BE2C (cell line): Measurements from ENCODE around the gene BATF.

Experiments
- DNase-seq: peaks from one replicate; pipeline ENCODE4 v3.0.0-alpha.2; 2020
- H3K27me3 ChIP-seq: fragments of 250-450 bp; sonication (Bioruptor Pico); 2 replicates; pipeline ENCODE4 v1.5.1; 2020; ENCODE audit warnings: mild to moderate bottlenecking
- H3K36me3 ChIP-seq: fragments of 250-450 bp; sonication (Bioruptor Pico); 2 replicates; pipeline ENCODE4 v1.5.1; 2020; ENCODE audit warnings: mild to moderate bottlenecking
- H3K4me1 ChIP-seq: fragments of 250-450 bp; sonication (Bioruptor Pico); 2 replicates; pipeline ENCODE4 v1.5.1; 2020
- H3K4me3 ChIP-seq: 2 replicates; pipeline ENCODE4 v1.5.1; 2011; ENCODE audit warnings: low read depth, low read length
- H3K9me3 ChIP-seq: fragments of 250-450 bp; sonication (Bioruptor Pico); 2 replicates; pipeline ENCODE4 v1.5.1; 2020
- CTCF ChIP-seq: IDR thresholded peaks from 2 replicates; pipeline ENCODE4 v1.5.1; 2012; ENCODE audit warnings: mild to moderate bottlenecking, low read depth, low read length

Gene BATF

GRCh38 chr14:75558440-75558839 lies 36.2 kb downstream of the BATF start:
- Histone ChIP-seq H3K9me3 (peaks cover 3% of the 10 kb centered on the region; the same call in 1 of the 2 replicates), H3K4me3 (no peak overlapping the region), H3K36me3 (no peaks in the 10 kb centered on the region), H3K27me3 (no peaks in the 10 kb centered on the region; the same call in 1 of the 2 replicates), H3K4me1 (peaks cover 3% of the 10 kb centered on the region; the same call in 1 of the 2 replicates)
- no peak for DNase-seq
- TF ChIP-seq CTCF = no peak

GRCh38 chr14:75559045-75559444 lies 36.8 kb downstream of the BATF start:
- Histone ChIP-seq H3K9me3 (peaks cover 3% of the 10 kb centered on the region; the same call in 1 of the 2 replicates), H3K4me3 (no peak overlapping the region)
- no peak for DNase-seq

GRCh38 chr14:75559451-75560222 lies 37.4 kb downstream of the BATF start:
- no peak for TF ChIP-seq CTCF
- Histone ChIP-seq H3K4me3 (no peak overlapping the region), H3K36me3 (no peaks in the 10 kb centered on the region), H3K9me3 (peaks cover 3% of the 10 kb centered on the region; the same call in 1 of the 2 replicates), H3K27me3 (peaks cover 6% of the 10 kb centered on the region), H3K4me1 (peaks cover 3% of the 10 kb centered on the region; the same call in 1 of the 2 replicates)
- DNase-seq = peak; percentile 40

More at GRCh38 chr14:75559045-75559444, 36.8 kb downstream of the BATF start:
- Histone ChIP-seq H3K27me3 (peaks cover 5% of the 10 kb centered on the region), H3K36me3 (no peaks in the 10 kb centered on the region), H3K4me1 (peaks cover 3% of the 10 kb centered on the region; the same call in 1 of the 2 replicates)
- no peak for TF ChIP-seq CTCF

DNA sequence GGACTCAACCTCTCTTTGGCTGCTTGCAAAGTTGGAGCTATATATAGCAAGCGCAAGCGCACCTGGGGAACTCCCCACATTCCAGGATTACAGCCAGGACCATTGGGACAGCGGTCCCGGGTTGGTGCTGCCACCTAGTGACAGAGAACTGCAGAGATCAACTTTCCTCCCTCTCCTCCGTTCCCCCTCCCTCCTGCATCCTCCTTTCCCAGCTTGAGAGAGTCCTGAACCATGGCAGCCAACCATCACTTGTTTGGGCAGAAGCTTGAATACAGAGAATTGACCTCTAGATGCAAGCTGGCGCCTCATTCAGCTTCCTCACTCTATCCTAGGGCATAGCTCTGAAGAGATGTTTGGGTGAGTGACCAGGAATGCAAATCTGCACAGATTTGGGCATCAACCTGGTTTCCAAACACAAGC lies 38.8 kb downstream of the BATF start:
- H3K9me3 ChIP-seq = peaks cover 3% of the 10 kb centered on the region; the same call in 1 of the 2 replicates
- peak; percentile 94 for TF ChIP-seq CTCF
- H3K4me3 ChIP-seq = no peak overlapping the region
- DNase-seq = peak; percentile 76
- H3K27me3 ChIP-seq = peaks cover 6% of the 10 kb centered on the region
- H3K36me3 ChIP-seq = no peaks in the 10 kb centered on the region
- H3K4me1 ChIP-seq = peaks cover 3% of the 10 kb centered on the region; the same call in 1 of the 2 replicates

DNA sequence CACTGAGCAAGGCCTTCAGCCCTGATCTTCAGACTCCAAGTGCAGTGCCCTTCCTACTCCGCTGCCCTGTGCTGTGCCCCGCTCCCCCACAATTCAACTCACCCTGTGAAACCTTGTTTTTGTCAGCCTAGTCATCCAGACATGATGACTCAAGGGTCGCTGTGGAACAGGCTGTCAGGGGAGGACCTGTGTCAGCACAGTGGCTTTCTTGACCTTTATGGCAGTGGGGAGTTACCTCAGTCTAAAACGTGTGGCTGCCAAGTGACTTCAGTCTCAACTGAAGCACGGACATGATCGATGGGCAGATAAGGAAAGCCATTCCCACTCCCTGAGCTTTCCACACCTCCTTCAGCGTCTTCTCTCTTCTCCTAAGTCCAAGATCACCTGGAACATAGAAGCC lies 39.8 kb downstream of the BATF start:
- no peaks in the 10 kb centered on the region for H3K36me3 ChIP-seq
- peaks cover 3% of the 10 kb centered on the region; the same call in 1 of the 2 replicates for H3K4me1 ChIP-seq
- H3K4me3 ChIP-seq = no peak overlapping the region
- H3K27me3 ChIP-seq = peaks cover 6% of the 10 kb centered on the region
- no peak for DNase-seq
- H3K9me3 ChIP-seq = peaks cover 3% of the 10 kb centered on the region; the same call in 1 of the 2 replicates
- TF ChIP-seq CTCF = no peak

DNA sequence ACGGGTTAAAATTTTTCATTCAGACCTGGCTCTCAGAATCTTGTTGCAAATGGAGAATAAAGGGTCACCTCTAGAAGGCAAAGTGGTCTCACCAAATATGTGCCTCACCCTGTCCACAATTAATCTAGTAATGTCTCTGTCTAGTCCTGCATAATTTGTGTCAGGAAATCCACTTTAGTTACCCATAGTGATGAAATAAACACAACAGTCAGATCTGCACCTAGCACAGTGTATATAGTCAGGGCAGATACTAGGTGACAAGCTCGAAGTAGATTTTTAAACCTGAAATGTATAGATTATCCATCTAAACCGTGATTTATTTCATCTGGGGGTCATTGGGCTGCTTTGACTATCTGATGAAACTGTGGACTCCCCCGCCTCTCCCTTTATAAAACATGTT lies 40.2 kb downstream of the BATF start:
- H3K36me3 ChIP-seq = no peaks in the 10 kb centered on the region
- no peak for TF ChIP-seq CTCF
- no peak for DNase-seq
- H3K9me3 ChIP-seq = peaks cover under 1% of the 10 kb centered on the region; the same call in 1 of the 2 replicates
- peaks cover 3% of the 10 kb centered on the region; the same call in 1 of the 2 replicates for H3K4me1 ChIP-seq
- H3K27me3 ChIP-seq = peaks cover 6% of the 10 kb centered on the region
- H3K4me3 ChIP-seq = no peak overlapping the region
